Hepatocyte (in vitro differentiated cells): Measurements from ENCODE around the gene CCDC185. TPM values are rescaled to one million over a fixed set of nuclear protein-coding genes. Genes with fewer than 3 reads are reported as not detected.
A peak's percentile ranks its signal among the peaks of the same experiment; 100 is the strongest.

ENCODE experiments used
- DNase-seq: peaks from one replicate; pipeline ENCODE4 v3.0.0-alpha.2; 2016; ENCODE audit warnings: low spot score
- H2AFZ ChIP-seq: fragments of 200-600 bp; sonication (generic); 2 replicates; pipeline ENCODE4 v1.6.0; 2016; ENCODE audit warnings: antibody characterized with exemption, mild to moderate bottlenecking
- H3K27ac ChIP-seq: fragments of 200-600 bp; sonication (generic); 2 replicates; pipeline ENCODE4 v1.5.1; 2016; ENCODE audit warnings: mild to moderate bottlenecking
- H3K27me3 ChIP-seq: fragments of 200-600 bp; sonication (generic); 2 replicates; pipeline ENCODE4 v1.6.1; 2016
- H3K36me3 ChIP-seq: fragments of 200-600 bp; sonication (generic); replicated peaks from 2 replicates; pipeline ENCODE4 v1.5.1; 2016; ENCODE audit warnings: low read depth; ENCODE audit not compliant: insufficient read depth
- H3K4me1 ChIP-seq: fragments of 200-600 bp; sonication (generic); 2 replicates; pipeline ENCODE4 v1.5.1; 2016; ENCODE audit warnings: mild to moderate bottlenecking, moderate library complexity; ENCODE audit not compliant: insufficient read depth
- H3K4me2 ChIP-seq: fragments of 200-600 bp; sonication (generic); 2 replicates; pipeline ENCODE4 v1.6.0; 2016
- H3K4me3 ChIP-seq: fragments of 200-600 bp; sonication (generic); 2 replicates; pipeline ENCODE4 v1.5.1; 2016; ENCODE audit warnings: mild to moderate bottlenecking
- H3K79me2 ChIP-seq: fragments of 200-600 bp; sonication (generic); 2 replicates; pipeline ENCODE4 v1.6.0; 2017; ENCODE audit warnings: mild to moderate bottlenecking
- H3K9me2 ChIP-seq: fragments of 200-600 bp; sonication (generic); replicated peaks from 2 replicates; pipeline ENCODE4 v1.6.0; 2017; ENCODE audit warnings: mild to moderate bottlenecking; ENCODE audit not compliant: insufficient read depth
- H3K9me3 ChIP-seq: fragments of 200-600 bp; sonication (generic); 2 replicates; pipeline ENCODE4 v1.5.1; 2016; ENCODE audit warnings: low read depth, mild to moderate bottlenecking
- H4K20me1 ChIP-seq: fragments of 200-600 bp; sonication (generic); 2 replicates; pipeline ENCODE4 v1.6.0; 2016; ENCODE audit warnings: mild to moderate bottlenecking; ENCODE audit not compliant: insufficient read depth, poor library complexity, severe bottlenecking
- CTCF ChIP-seq: fragments of 200-600 bp; sonication (generic); IDR thresholded peaks from 2 replicates; pipeline ENCODE4 v1.5.1; 2016; ENCODE audit warnings: antibody characterized with exemption, mild to moderate bottlenecking; ENCODE audit not compliant: poor library complexity
- EZH2 ChIP-seq: fragments of 200-600 bp; sonication (generic); IDR thresholded peaks from 2 replicates; pipeline ENCODE4 v1.6.1; 2016; ENCODE audit warnings: antibody characterized with exemption, mild to moderate bottlenecking, borderline replicate concordance
- EZH2phosphoT487 ChIP-seq: fragments of 200-600 bp; sonication (generic); IDR thresholded peaks from one replicate; pipeline ENCODE4 v1.6.1; 2018; ENCODE audit warnings: antibody characterized with exemption, mild to moderate bottlenecking, low read depth, moderate library complexity; ENCODE audit not compliant: unreplicated experiment, severe bottlenecking
- WGBS: methylation state at CpG from one replicate; pipeline ENCODE4 v1.1.6; 2016; ENCODE audit warnings: low lambda C conversion rate; ENCODE audit errors: missing lambda C conversion rate; 5-methylcytosine and 5-hydroxymethylcytosine counted together
- polyA plus RNA-seq: library from polyadenylated mRNA; unstranded; fragments of >200 nt; fragmentation: Nextera tagmentation; extraction: Ambion mirVana; gene quantifications from 2 replicates; pipeline ENCODE4 v1.2.1, GENCODE V29; 2016
- total RNA-seq: library from RNA; depleted of rRNA; stranded (reverse); fragments of >200 nt; gene quantifications from 2 replicates; pipeline ENCODE4 v1.2.3, GENCODE V29; 2014

Gene CCDC185
- total and polyA plus RNA-seq, 2 experiments from 2014 or later = not detected

- DNase-seq = peak; percentile 28
- under 1% methylated on average over 30 of the region's 44 CpGs for WGBS
Observed at GRCh38 chr1:223363057-223363855, 30.0 kb upstream of the CCDC185 start.

GRCh38 chr1:223363856-223364684, 29.1 kb upstream of the CCDC185 start, which contains the start of gene SUSD4:
Gene SUSD4 (minus strand): TSS chr1:223364176. CDS start chr1:223363425, 751 bp downstream.
- H3K4me2 ChIP-seq = peak within 1 kb of the TSS; percentile 99
- H3K27me3 ChIP-seq = peaks cover 52% of the 10 kb centered on the region
- no peaks in the 10 kb centered on the region for H4K20me1 ChIP-seq
- H3K4me3 ChIP-seq = peak within 1 kb of the TSS; percentile 29
- WGBS = 2% methylated on average over 49 of the region's 111 CpGs
- TF ChIP-seq CTCF (no peak), EZH2 (no peak), EZH2phosphoT487 (no peak)
- no peaks in the 10 kb centered on the region for H3K9me3 ChIP-seq
- H3K4me1 ChIP-seq = peaks cover 15% of the 10 kb centered on the region
- H3K36me3 ChIP-seq = no peaks in the 10 kb centered on the region
- peak; percentile 76 for DNase-seq
- no peaks in the 10 kb centered on the region for H3K79me2 ChIP-seq
- H3K27ac ChIP-seq = no peak within 1 kb of the TSS
- H2AFZ ChIP-seq = peak within 1 kb of the TSS; percentile 40
- no peaks in the 10 kb centered on the region for H3K9me2 ChIP-seq

More at GRCh38 chr1:223363057-223363855, 30.0 kb upstream of the CCDC185 start:
- no peak for TF ChIP-seq CTCF
- no peak for TF ChIP-seq EZH2phosphoT487
- TF ChIP-seq EZH2 = no peak
- peak overlapping the region; percentile 27 for H3K4me3 ChIP-seq
- peaks cover 15% of the 10 kb centered on the region for H3K4me1 ChIP-seq
- peak overlapping the region; percentile 99 for H3K4me2 ChIP-seq
- H3K27ac ChIP-seq = no peak overlapping the region
- H2AFZ ChIP-seq = peak overlapping the region; percentile 33
- peaks cover 53% of the 10 kb centered on the region for H3K27me3 ChIP-seq
- no peaks in the 10 kb centered on the region for H3K9me2 ChIP-seq
- H3K36me3 ChIP-seq = no peaks in the 10 kb centered on the region
- H3K79me2 ChIP-seq = no peaks in the 10 kb centered on the region
- no peaks in the 10 kb centered on the region for H4K20me1 ChIP-seq
- H3K9me3 ChIP-seq = no peaks in the 10 kb centered on the region

GRCh38 chr1:223364685-223365382, 28.4 kb upstream of the CCDC185 start:
- Histone ChIP-seq H3K9me3 (no peaks in the 10 kb centered on the region), H3K4me1 (peaks cover 15% of the 10 kb centered on the region), H3K9me2 (no peaks in the 10 kb centered on the region), H3K27me3 (peaks cover 45% of the 10 kb centered on the region), H3K4me2 (peak overlapping the region; percentile 99), H3K79me2 (no peaks in the 10 kb centered on the region), H3K36me3 (no peaks in the 10 kb centered on the region), H2AFZ (peak overlapping the region; percentile 40), H3K4me3 (peak overlapping the region; percentile 29), H3K27ac (no peak overlapping the region), H4K20me1 (no peaks in the 10 kb centered on the region)
- DNase-seq = no peak
- WGBS = 2% methylated on average over 40 of the region's 55 CpGs
- TF ChIP-seq EZH2 (peak; percentile 46), EZH2phosphoT487 (no peak)
